Activated CD4-positive, alpha-beta T cell treated with anti-CD3 and anti-CD28 coated beads, Interleukin-2, Interleukin-6, amounts not matched to agents 100 ng/mL and 50 ng/mL, durations not matched to agents 16 hours and 8 hours (primary cell): ENCODE data around the gene SRA1.
A peak's percentile ranks its signal among the peaks of the same experiment; 100 is the strongest.

Experiments used
- DNase-seq: peaks from one replicate; pipeline ENCODE4 v3.0.0-alpha.2; 2020

SRA1 gene

GRCh38 chr5:140549237-140550144 lies 7.8 kb downstream of the SRA1 start:
- DNase-seq, result no peak

GRCh38 chr5:140548791-140549190 lies 8.5 kb downstream of the SRA1 start:
- DNase-seq, result no peak

DNA sequence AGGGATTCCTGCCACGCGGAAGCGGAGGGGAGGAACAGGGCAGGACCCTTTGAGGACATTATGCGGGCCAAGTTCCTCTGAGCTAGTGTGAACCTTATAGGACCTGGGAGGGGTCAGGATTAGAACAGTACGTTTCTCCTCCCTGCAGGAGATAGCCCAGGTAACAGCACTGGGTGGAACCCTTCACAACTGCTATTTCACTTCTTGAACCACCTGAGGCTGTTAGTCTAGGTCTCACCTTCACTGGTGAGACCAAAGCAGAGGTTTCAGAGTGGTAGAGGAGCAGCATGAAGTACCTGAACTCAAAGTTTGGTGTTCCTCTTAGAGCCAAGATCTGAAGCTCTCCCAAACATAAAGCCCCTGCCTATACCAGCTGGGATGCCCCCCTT lies 9.0 kb downstream of the SRA1 start:
- no peak for DNase-seq

- peak; percentile 89 for DNase-seq
These were observed 9.6 kb downstream of the SRA1 start, which contains the start of gene EIF4EBP3 for GRCh38 chr5:140547508-140548299. EIF4EBP3 (plus strand) TSS chr5:140547662; CDS start chr5:140547738, 76 bp downstream.

DNA sequence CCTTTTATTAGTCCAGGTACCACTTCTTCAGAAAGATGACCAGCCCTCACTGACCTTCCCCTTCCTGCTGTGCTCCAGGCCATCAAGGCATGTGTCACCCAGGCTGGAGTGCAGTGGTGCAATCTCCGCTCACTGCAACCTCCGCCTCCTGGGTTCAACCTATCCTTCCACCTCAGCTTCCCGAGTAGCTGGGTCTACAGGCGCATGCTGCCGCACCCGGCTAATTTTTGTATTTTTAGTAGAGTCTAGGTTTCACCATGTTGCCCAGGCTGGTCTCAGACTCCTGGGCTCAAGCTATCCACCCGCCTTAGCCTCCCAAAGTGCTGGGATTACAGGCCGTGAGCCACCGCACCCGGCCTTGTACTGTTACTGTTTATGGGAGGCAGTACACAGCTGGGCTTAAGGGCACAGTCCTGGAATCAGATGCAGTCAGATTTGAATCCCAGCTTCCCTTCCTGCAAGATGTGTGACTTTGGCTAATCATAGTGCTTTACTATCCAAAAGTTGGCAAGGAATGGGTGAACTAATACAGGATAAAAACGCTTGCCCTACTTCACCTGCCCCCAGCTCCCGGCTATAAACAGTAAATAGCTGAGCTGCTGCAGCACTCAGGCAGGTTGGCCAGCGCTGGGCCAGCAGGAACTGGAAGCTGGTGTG lies 10.3 kb downstream of the SRA1 start:
- DNase-seq, result no peak

DNA sequence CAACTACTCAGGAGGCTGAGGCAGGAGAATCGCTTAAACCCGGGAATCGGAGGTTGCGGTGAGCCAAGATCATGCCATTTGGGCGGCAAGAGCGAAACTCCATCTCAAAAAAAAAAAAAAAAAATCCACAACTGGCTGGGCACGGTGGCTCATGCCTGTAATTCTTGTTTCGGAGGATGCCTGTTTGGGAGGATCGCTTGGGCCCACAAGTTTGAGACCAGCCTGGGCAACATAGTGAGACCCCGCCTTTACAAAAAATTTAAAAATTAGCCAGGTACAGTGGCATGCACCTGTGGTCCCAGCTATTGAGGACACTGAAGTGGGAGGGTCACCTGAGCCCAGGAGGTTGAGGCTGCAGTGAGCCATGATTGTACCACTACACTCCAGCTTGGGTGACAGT lies 11.7 kb downstream of the SRA1 start:
- DNase-seq, result no peak

- no peak for DNase-seq
These were observed 12.3 kb downstream of the SRA1 start for GRCh38 chr5:140544986-140545385.

GRCh38 chr5:140542972-140543371 lies 14.3 kb downstream of the SRA1 start:
- DNase-seq, result no peak

- no peak for DNase-seq
These were observed 17.0 kb downstream of the SRA1 start for GRCh38 chr5:140540227-140540626.

DNA sequence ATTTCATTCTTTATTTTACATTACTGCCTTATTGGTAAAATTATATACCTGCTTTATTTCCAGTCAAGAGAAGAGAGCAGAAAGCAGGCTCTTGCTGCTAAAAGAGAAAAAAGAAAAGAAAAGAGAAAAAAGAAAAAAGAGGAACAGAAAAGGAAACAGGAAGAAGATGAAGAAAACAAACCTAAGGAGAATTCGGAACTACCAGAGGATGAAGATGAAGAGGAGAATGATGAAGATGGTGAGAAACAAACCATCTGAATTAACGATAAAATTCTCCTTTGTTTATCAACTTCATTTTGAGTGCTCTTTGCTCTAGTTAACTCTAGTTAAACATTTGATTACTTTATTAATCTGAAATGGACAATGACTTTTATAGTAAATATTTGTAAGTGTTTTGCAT lies 33.3 kb downstream of the SRA1 start:
- DNase-seq, result no peak

DNA sequence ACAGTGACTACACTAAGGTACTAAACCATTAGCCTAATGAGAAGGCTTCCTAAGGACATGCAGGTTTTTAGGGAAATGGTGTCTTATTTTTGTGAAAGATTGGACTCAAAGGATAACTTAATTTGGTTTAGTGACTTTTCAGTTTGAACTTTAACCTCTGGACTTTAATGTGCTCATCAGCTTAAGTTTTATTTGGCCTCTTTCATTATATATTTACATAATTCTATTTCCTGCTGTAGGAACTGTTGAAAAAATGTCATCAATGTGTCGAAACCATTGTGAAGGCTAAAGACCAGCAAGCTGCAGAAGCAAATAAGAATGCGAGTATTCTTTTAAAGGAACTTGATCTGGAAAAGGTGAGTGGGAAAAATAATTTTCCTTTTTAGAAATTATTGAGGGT lies 44.1 kb downstream of the SRA1 start:
- DNase-seq, result no peak

GRCh38 chr5:140509898-140510297 lies 47.4 kb downstream of the SRA1 start:
- DNase-seq, result no peak

DNA sequence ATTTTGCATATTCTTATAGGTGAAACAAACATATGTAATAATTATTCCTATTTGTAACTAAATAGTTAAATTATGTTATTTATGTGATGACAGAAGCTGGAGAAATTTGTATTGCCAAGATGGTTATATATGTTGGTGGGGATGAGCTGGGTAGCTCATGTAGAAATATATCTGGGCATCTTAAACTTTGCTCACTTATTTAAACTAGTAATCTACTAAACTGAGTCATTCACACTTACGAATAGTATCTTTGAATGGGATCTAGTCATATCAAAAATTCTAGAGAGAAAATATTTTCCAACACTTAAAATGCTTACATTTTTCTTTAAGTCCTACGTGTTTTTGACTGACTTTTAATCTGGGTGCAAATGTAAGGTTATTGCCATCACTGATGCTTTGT lies 54.4 kb downstream of the SRA1 start:
- DNase-seq, result peak; percentile 4
